ENCODE results near the gene ZNF683.
"Not testable (repeated sequence)": the region's sequence is repeated elsewhere in the genome, so short reads cannot be mapped to it uniquely, and the experiment has no call there.

Gene ZNF683

GRCh38 chr1:26385063-26385462 is 12.5 kb upstream of the ZNF683 start:
- not testable (repeated sequence) for DNase-seq (ENCODE audit: low read depth)

- no peak for DNase-seq (ENCODE audit: low read depth)
Observed at GRCh38 chr1:26384076-26384475, 11.5 kb upstream of the ZNF683 start.

GRCh38 chr1:26378879-26379251 is 6.3 kb upstream of the ZNF683 start:
- no peak for DNase-seq (ENCODE audit: low read depth)

- DNase-seq (ENCODE audit: low read depth): peak; percentile 93
Observed at GRCh38 chr1:26378088-26378878, 5.7 kb upstream of the ZNF683 start.

- DNase-seq (ENCODE audit: low read depth): no peak
Observed at GRCh38 chr1:26376050-26376449, 3.5 kb upstream of the ZNF683 start.

GRCh38 chr1:26375081-26375480 is 2.5 kb upstream of the ZNF683 start:
- DNase-seq (ENCODE audit: low read depth): peak; percentile 54

- not testable (repeated sequence) for DNase-seq (ENCODE audit: low read depth)
Observed at GRCh38 chr1:26374361-26374760, 1.8 kb upstream of the ZNF683 start.

GRCh38 chr1:26373789-26374188 is 1.2 kb upstream of the ZNF683 start:
- DNase-seq (ENCODE audit: low read depth): no peak

GRCh38 chr1:26373281-26373680 is 731 bp upstream of the ZNF683 start:
- no peak for DNase-seq (ENCODE audit: low read depth)

- peak; percentile 72 for DNase-seq (ENCODE audit: low read depth)
Observed at GRCh38 chr1:26372039-26372438, 511 bp downstream of the ZNF683 start.

GRCh38 chr1:26370591-26371382 is 1.8 kb downstream of the ZNF683 start:
- no peak for DNase-seq (ENCODE audit: low read depth)

GRCh38 chr1:26368486-26368885 is 4.1 kb downstream of the ZNF683 start:
- no peak for DNase-seq (ENCODE audit: low read depth)

- DNase-seq (ENCODE audit: low read depth): no peak
Observed at GRCh38 chr1:26368006-26368405, 4.5 kb downstream of the ZNF683 start.

GRCh38 chr1:26367441-26367840 is 5.1 kb downstream of the ZNF683 start:
- no peak for DNase-seq (ENCODE audit: low read depth)

- DNase-seq (ENCODE audit: low read depth): no peak
Observed at GRCh38 chr1:26364956-26365355, 7.6 kb downstream of the ZNF683 start.

GRCh38 chr1:26363549-26364448 is 8.8 kb downstream of the ZNF683 start:
- peak; percentile 82 for DNase-seq (ENCODE audit: low read depth)

- DNase-seq (ENCODE audit: low read depth): no peak
Observed at GRCh38 chr1:26362331-26362730, 10.2 kb downstream of the ZNF683 start.

- no peak for DNase-seq (ENCODE audit: low read depth)
Observed at GRCh38 chr1:26361605-26362122, 10.9 kb downstream of the ZNF683 start.

- no peak for DNase-seq (ENCODE audit: low read depth)
Observed at GRCh38 chr1:26360807-26361604, 11.5 kb downstream of the ZNF683 start.

- no peak for DNase-seq (ENCODE audit: low read depth)
Observed at GRCh38 chr1:26359981-26360806, 12.4 kb downstream of the ZNF683 start.

Data from ELR (cell line).